Fibroblast of skin of left quadriceps (primary cell): Measurements from ENCODE around the gene EGLN3.
"Not testable (repeated sequence)": the region's sequence is repeated elsewhere in the genome, so short reads cannot be mapped to it uniquely, and the experiment has no call there.

Experiments used
- DNase-seq, 2 experiments: peaks; one replicate each; pipeline ENCODE4 v3.0.0-alpha.2; 2013; ENCODE audit warnings: low read depth in 2 of 2

The EGLN3 gene

DNA sequence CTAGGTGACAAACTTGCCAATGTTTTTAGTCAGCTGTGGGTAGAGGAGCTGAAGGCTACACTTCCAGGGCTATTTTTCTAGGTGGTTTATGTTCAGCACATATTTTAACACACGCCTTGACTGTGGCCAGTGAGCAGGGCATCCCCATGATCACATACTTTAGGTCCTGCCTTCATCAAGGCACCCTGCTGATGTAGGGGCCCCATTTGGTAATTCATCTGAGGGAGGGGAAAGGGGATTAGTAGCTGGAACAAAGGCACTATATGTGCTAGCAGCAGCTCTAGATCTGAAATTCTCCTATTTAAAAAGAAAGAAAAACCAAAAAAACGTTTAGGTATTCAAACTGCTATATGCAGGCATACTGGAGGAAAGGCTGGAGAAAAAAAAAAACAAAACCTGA is 14.5 kb downstream of the EGLN3 start:
- DNase-seq: no peak

DNA sequence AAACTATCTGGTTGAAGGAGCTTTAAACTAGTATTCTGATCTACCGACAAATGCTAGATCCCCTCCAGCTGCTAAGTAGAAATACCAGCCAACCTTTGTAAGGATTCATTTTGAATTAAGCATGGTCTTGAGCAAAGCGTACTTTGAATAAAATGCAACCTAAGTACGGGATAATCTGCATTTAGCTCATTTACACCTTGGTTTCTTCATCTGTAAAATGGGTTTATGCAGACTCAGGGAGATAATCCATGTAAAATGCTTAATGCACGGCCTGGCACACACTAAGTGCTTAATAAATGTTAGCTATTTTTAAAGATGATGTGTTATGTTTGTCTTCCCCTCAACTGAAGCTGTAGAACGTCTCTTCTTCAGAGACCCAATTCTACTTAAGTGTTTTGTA is 15.9 kb downstream of the EGLN3 start:
- DNase-seq: no peak

- no peak for DNase-seq
These were observed 16.7 kb downstream of the EGLN3 start for GRCh38 chr14:33934043-33934750.

- DNase-seq: no peak
These were observed 17.4 kb downstream of the EGLN3 start for GRCh38 chr14:33933386-33933933.

- no peak for DNase-seq
These were observed 18.1 kb downstream of the EGLN3 start for GRCh38 chr14:33932576-33933345.

GRCh38 chr14:33932033-33932432 is 18.8 kb downstream of the EGLN3 start:
- no peak for DNase-seq

DNA sequence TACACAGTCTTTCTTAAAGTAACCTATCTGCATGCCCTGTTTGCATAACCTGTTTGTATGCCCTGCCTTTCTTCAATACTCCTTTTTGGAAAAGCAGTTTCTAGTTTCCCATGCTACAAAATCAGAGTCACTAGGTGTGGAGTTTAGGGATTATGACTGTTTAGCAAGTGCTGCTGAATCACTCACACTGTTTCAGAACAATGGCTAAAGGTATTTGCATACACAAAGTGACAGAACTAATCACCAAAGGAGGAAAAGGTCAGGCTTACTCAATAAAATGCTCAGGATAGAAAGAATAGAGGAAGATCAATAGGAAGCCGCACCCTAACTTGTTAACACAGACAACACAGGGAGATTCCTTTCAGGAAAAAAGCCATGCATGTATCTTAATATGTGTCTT is 19.4 kb downstream of the EGLN3 start:
- DNase-seq: no peak

GRCh38 chr14:33930439-33930838 is 20.4 kb downstream of the EGLN3 start:
- DNase-seq: no peak

DNA sequence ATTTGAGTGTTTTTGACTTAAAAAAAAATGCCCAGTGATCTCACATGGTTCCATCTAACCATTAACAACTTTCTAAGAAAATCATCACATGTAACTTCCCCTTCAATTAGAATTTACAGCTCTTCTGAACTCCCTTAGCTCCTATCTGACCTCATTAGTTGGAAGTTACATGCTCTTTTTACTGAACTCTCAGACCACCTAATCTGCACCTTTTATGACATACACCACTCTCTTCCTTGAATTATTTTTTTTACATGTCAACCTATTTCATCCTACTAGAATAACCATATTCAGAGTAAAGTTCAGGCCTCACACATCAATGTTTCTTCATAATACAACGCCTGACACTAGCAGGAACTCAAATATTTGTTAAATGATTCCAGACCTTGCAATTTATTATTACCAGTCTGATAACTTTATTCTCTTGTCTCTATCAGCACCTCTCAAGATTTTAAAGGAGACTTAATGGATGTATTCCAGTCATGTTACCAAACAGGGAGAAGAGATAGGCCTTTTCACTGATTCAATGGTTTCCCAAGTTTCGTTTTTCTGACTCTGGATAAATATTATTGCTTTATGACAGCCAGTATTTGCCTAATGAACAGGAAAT is 21.0 kb downstream of the EGLN3 start:
- DNase-seq: no peak

GRCh38 chr14:33928895-33929294 is 22.0 kb downstream of the EGLN3 start:
- DNase-seq: no peak

DNA sequence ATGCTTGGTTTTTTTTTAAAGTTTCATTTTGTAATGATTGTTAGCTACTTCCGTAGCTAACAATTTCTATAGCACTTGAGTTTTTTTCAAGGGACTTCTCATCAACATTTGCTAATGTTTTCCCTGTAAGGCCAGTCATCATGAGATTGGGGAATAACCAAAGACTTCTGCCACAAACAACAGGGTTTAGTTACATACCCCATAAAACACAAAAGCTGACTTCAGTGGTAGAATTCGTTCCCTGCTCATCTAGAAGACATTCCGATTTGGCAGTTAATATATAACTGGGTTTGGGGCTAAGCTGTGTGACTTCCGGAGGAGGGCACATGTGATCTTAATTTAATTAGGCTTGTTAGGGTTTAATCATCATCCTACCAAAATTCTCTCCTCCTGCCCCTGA is 22.9 kb downstream of the EGLN3 start:
- no peak for DNase-seq

DNA sequence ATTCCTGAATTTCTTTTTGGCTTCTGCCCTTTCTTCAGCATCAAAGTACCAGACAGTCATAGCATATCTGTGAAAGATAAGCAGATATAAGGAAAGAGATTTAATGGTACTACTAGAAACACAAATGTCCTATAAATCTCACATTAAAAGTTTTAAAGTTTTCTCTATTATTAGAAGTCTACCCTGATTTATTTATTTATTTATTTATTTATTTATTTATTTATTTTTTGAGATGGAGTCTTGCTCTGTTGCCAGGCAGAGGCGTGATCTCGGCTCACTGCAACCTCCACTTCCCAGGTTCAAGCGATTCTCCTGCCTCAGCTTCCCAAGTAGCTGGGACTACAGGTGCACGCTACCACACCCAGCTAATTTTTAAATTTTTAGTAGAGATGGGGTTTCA is 23.9 kb downstream of the EGLN3 start:
- not testable (repeated sequence) for DNase-seq

DNA sequence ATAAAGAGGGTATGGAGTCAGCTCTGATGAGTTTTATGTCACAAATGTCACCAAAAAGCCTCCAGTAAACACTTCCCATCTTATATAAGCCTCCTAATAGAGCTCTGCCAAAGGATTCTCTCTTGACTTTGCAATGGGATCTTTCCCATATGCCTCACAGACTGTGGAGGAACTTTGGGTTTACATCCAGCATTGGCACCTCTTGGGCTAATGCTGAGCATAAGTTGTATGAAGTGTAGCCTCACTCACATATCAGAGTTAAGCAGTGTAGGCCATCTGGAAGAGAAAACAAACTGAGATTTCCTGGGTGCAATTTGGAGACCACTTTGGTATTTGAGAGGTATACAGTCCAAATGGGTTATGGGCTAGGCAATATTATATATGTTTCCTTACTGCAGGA is 24.9 kb downstream of the EGLN3 start:
- DNase-seq: no peak

- DNase-seq: no peak
These were observed 25.6 kb downstream of the EGLN3 start for GRCh38 chr14:33925235-33925634.

GRCh38 chr14:33924566-33925100 is 26.2 kb downstream of the EGLN3 start:
- no peak for DNase-seq

DNA sequence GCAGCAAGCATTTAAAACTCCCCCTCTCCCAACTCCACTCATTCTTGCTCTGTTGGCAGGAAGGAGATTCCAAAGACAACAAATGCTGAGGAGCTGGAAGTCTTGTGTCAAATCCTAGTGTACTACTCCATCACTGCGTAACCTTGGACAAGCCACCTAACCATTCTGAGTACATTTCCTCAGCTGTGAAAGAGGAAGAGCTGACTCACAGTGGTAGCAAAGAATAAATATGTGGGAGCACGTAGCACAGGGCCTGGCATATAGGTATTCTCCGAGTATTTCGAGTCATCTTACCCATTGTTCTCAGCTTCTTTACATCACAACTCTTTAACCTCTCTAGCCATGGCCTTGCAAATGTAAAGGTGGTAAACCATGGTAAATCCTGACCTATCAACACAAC is 28.7 kb downstream of the EGLN3 start:
- no peak for DNase-seq

DNA sequence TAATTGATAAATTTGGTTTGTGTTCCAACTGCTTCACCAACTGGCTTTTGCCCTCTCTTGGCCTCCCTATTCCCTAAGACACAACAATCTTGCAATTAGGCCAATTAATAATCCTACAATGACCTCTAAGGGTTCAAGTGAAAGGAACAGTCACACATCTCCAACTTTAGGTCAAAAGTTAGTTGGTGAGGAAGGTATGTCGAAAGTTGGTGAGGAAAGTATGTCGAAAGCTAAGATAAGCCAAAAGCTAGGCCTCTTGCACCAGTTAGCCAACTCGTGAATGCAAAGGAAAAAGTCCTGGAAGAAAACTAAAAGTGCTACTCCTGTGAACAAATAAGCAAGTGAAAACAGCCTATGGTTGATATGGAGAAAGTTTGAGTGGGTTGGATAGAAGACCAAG is 32.6 kb downstream of the EGLN3 start:
- no peak for DNase-seq

DNA sequence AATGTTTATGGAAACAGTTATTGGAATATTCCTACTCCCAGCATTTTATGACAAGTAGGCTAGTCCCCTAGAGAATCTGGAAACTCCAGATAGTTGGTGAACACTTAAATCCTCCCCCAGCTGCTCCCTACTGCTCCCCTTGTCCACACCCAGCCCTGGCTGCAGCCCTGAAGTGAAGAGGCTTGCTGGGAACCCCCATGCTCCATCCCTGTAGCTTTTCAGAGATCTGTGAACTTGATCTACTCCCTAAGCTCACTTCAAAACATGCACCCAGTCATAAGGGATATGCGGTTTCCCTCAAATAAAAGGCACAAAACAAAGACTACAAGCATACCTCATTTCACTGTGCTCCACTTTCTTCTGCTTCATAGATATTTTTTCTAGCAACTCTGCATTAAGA is 33.2 kb downstream of the EGLN3 start:
- DNase-seq: no peak

DNA sequence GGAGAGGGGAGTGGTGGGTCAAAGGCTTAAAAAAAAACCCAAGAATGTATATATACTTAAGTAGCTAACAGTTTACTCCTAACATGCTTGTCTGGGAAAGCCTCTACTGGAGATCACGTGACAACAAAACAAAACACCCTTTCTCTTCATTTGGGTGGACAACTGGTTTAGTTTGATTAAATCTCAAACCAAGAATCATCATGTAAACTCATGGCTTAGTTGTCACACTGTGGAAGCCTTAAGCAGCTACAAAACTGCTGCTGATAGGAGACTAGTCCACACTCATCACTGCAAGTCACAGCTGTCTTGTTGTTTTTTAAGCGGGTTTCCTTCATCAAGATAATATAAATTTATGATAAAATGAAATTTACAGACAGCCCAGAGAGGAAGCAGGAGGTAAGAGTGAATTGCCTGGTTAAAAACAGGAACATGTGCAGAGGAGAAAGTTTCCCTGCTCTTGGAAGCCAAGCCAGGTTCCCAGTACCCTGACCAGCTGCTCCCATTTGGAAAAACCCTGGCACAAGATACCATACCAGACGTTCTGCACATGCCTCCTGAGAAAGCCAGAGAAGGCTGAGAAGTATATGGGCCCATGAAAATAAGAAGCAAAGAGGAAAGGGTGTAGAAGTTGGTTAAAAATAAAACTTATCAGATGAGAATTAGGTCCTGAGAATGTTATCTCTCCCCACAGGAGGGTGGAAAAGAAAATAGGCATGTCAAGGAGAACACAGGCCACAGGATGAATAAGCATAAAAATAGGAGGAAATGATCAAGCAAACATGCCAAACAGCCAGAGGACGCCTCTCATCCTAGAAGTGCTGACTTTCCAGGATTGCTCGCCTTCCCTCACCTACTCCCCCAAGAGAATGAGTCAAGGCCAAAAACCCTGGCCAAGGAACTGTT is 34.0 kb downstream of the EGLN3 start:
- no peak for DNase-seq

DNA sequence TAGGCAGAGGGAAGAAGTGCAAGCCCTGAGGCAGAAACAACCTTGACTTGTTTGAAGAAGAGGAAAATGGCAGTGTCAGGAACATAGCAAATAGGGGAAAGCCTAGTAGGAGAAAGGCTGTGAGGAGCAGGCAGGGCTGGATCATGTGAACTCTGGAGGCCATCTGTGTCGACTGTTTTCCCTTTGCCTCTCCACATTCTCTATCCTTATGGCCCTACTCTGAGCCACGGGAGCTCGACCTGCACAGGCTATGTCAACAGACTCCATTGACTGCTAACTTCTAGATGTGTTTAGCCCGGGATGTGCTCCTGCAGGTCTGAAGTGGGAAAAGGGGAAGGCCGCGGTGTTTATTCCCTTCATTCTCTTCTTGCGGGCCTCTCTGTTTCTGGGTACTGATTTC is 35.2 kb downstream of the EGLN3 start:
- no peak for DNase-seq
